ENCODE results near the gene GPSM1.
A peak's percentile ranks its signal among the peaks of the same experiment; 100 is the strongest.

Gene GPSM1

DNA sequence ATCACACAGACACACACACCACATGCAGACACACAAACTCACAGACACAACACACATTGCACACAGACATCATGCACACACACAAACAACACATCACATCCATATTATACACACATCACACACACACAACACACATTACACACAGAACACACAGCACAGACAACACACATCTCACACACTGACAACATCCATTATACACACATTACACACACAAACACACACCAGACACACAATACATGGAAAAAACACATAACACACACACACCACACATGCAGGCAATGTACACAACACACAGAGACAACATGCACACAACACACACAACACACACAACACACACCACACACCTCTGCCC, 18.7 kb upstream of the GPSM1 start:
- DNase-seq (ENCODE audit: extremely low read depth, insufficient read length) = no peak
- TF ChIP-seq, protein P1, sequence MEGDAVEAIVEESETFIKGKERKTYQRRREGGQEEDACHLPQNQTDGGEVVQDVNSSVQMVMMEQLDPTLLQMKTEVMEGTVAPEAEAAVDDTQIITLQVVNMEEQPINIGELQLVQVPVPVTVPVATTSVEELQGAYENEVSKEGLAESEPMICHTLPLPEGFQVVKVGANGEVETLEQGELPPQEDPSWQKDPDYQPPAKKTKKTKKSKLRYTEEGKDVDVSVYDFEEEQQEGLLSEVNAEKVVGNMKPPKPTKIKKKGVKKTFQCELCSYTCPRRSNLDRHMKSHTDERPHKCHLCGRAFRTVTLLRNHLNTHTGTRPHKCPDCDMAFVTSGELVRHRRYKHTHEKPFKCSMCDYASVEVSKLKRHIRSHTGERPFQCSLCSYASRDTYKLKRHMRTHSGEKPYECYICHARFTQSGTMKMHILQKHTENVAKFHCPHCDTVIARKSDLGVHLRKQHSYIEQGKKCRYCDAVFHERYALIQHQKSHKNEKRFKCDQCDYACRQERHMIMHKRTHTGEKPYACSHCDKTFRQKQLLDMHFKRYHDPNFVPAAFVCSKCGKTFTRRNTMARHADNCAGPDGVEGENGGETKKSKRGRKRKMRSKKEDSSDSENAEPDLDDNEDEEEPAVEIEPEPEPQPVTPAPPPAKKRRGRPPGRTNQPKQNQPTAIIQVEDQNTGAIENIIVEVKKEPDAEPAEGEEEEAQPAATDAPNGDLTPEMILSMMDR (IDR thresholded peaks at IDR 0.05; ENCODE audit: insufficient read depth, low read length, poor library complexity, severe bottlenecking) = no peak
- H3K4me3 ChIP-seq (replicated peaks; ENCODE audit: low read depth, low read length) = peak overlapping the region; percentile 31; the same call in 1 of the 2 replicates
- no peaks in the 10 kb centered on the region for H3K36me3 ChIP-seq (ENCODE audit: control insufficient read depth, insufficient read depth, low read length)
- H3K27me3 ChIP-seq (replicated peaks; ENCODE audit: control insufficient read depth, insufficient read depth, low read length) = no peaks in the 10 kb centered on the region

DNA sequence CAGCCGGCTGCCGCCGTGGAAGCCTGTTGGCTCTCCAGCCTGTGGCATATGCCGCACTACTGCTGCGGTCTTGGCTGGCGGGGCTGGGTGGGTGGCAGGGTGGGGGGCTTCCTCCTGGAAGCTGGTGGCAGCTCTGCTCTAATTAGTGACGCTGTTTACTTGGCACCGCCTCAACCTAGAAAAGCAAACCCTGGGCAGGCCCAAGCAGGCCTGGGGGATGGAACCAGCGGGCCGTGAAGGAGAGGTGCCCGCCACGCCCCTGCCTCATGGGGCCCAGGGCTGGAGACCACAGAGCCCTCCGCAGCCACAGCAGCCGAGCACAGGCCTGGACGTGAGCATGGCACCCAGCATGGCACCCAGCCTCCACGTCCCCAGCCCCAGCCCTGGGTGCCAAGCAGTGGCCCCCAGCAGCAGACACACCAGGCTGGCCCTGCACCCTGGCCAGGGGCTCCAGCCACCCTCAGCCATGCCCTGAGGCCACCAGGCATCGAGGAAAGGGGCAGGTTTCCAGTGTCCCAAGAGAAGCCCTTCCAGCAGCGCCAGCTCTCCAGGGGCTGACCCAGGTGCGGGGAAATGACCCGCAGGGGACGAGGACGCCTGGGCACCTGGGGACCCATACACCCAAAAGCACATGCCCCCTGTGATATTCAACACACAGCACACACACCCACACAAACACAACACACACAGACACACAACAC, 18.1 kb upstream of the GPSM1 start:
- H3K4me3 ChIP-seq (replicated peaks; ENCODE audit: low read depth, low read length) = peak overlapping the region; percentile 31; the same call in 1 of the 2 replicates
- TF ChIP-seq, protein P1 (IDR thresholded peaks at IDR 0.05; ENCODE audit: insufficient read depth, low read length, poor library complexity, severe bottlenecking) = no peak
- DNase-seq (ENCODE audit: extremely low read depth, insufficient read length) = peak; percentile 48
- H3K36me3 ChIP-seq (ENCODE audit: control insufficient read depth, insufficient read depth, low read length) = no peaks in the 10 kb centered on the region
- no peaks in the 10 kb centered on the region for H3K27me3 ChIP-seq (replicated peaks; ENCODE audit: control insufficient read depth, insufficient read depth, low read length)

DNA sequence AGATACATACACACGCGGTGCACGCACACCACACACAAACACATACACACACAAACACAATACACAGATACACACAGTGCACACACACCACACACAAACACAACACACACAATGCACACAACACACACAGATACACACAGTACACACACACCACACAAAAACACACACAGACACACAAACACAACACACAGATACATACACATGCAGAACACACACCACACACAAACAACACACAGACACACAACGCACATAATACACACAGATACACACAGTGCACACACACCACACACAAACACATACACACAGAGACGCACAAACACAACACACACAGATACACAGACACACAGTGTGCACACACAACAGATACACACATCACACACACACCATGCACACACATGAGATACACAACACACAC, 17.5 kb upstream of the GPSM1 start:
- Histone ChIP-seq H3K27me3 (replicated peaks; ENCODE audit: control insufficient read depth, insufficient read depth, low read length) (no peaks in the 10 kb centered on the region), H3K4me3 (replicated peaks; ENCODE audit: low read depth, low read length) (no peak overlapping the region), H3K36me3 (ENCODE audit: control insufficient read depth, insufficient read depth, low read length) (no peaks in the 10 kb centered on the region)
- TF ChIP-seq, protein P1 (IDR thresholded peaks at IDR 0.05; ENCODE audit: insufficient read depth, low read length, poor library complexity, severe bottlenecking) = no peak
- no peak for DNase-seq (ENCODE audit: extremely low read depth, insufficient read length)

- DNase-seq (ENCODE audit: extremely low read depth, insufficient read length) = no peak
- H3K4me3 ChIP-seq (replicated peaks; ENCODE audit: low read depth, low read length) = no peak overlapping the region
These were observed 16.9 kb upstream of the GPSM1 start for GRCh38 chr9:136310273-136311030.

GRCh38 chr9:136311051-136312008, 16.0 kb upstream of the GPSM1 start:
- no peak overlapping the region for H3K4me3 ChIP-seq (replicated peaks; ENCODE audit: low read depth, low read length)
- no peaks in the 10 kb centered on the region for H3K36me3 ChIP-seq (ENCODE audit: control insufficient read depth, insufficient read depth, low read length)
- TF ChIP-seq, protein P1 (IDR thresholded peaks at IDR 0.05; ENCODE audit: insufficient read depth, low read length, poor library complexity, severe bottlenecking) = no peak
- no peaks in the 10 kb centered on the region for H3K27me3 ChIP-seq (replicated peaks; ENCODE audit: control insufficient read depth, insufficient read depth, low read length)
- no peak for DNase-seq (ENCODE audit: extremely low read depth, insufficient read length)

More at GRCh38 chr9:136310273-136311030, 16.9 kb upstream of the GPSM1 start:
- Histone ChIP-seq H3K27me3 (replicated peaks; ENCODE audit: control insufficient read depth, insufficient read depth, low read length) (no peaks in the 10 kb centered on the region), H3K36me3 (ENCODE audit: control insufficient read depth, insufficient read depth, low read length) (no peaks in the 10 kb centered on the region)
- TF ChIP-seq, protein P1 (IDR thresholded peaks at IDR 0.05; ENCODE audit: insufficient read depth, low read length, poor library complexity, severe bottlenecking) = no peak

Measured in GM06990 (cell line).